GM10248 (cell line): ENCODE measurements around the gene LSP1.
"Not testable (repeated sequence)": the region's sequence is repeated elsewhere in the genome, so short reads cannot be mapped to it uniquely, and the experiment has no call there.

Experiments used
- CTCF ChIA-PET: fragments of 300-600 bp; sonication (Branson Sonifier 250); formaldehyde crosslinking; extraction: SDS; loops from one replicate; lab custom pipeline; 2021; ENCODE audit warnings: antibody characterized with exemption; lab: Yijun Ruan, JAX
- POLR2A ChIA-PET: fragments of 350-650 bp; sonication (Branson Sonifier 250); formaldehyde crosslinking; extraction: SDS; loops from one replicate; lab custom pipeline; 2020; ENCODE audit warnings: antibody characterized with exemption; lab: Yijun Ruan, JAX
- DNase-seq: peaks from one replicate; pipeline ENCODE4 v3.0.0; 2012; ENCODE audit errors: extremely low spot score
- TF ChIP-seq, protein P1 (sequence below): IDR thresholded peaks from 2 replicates; pipeline ENCODE4 v1.5.1; 2012; ENCODE audit warnings: mild to moderate bottlenecking, low read depth; ENCODE audit errors: extremely low read depth, missing control alignments, control extremely low read depth

Gene LSP1, protein sequence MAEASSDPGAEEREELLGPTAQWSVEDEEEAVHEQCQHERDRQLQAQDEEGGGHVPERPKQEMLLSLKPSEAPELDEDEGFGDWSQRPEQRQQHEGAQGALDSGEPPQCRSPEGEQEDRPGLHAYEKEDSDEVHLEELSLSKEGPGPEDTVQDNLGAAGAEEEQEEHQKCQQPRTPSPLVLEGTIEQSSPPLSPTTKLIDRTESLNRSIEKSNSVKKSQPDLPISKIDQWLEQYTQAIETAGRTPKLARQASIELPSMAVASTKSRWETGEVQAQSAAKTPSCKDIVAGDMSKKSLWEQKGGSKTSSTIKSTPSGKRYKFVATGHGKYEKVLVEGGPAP

DNA sequence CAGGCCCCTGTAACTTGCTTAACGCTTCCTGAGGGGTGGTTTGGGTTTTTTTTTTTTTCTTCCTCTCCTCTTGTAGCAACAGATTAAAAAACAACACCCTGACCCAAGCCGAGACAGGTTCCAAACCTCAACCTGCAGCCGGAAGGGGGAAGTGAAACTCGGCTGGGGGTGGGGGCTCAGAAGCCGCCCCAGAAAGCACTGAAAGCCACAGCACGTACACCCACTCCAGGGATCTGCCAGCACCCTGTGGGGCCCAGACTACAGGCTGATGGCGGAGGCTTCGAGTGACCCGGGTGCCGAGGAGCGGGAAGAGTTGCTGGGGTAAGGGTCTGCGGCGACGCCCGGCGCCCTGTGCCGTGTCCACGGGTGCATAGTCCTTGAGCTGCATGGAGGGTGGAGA lies at the start of gene LSP1:
LSP1 (plus strand) TSS at position 208 of the 400 bp plus-strand sequence; CDS start at position 269, 61 bp downstream.
- ChIA-PET POLR2A (no interaction called here), CTCF (interaction anchor here (0.8 to 3.5 kb wide), 8 partner anchors 18 to 298 kb away, joined by 3 to 13 read pairs (median 5); partner anchors contain the start of gene SYT8)
- TF ChIP-seq, protein P1, sequence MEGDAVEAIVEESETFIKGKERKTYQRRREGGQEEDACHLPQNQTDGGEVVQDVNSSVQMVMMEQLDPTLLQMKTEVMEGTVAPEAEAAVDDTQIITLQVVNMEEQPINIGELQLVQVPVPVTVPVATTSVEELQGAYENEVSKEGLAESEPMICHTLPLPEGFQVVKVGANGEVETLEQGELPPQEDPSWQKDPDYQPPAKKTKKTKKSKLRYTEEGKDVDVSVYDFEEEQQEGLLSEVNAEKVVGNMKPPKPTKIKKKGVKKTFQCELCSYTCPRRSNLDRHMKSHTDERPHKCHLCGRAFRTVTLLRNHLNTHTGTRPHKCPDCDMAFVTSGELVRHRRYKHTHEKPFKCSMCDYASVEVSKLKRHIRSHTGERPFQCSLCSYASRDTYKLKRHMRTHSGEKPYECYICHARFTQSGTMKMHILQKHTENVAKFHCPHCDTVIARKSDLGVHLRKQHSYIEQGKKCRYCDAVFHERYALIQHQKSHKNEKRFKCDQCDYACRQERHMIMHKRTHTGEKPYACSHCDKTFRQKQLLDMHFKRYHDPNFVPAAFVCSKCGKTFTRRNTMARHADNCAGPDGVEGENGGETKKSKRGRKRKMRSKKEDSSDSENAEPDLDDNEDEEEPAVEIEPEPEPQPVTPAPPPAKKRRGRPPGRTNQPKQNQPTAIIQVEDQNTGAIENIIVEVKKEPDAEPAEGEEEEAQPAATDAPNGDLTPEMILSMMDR, result no peak
- DNase-seq, result peak; percentile 93

DNA sequence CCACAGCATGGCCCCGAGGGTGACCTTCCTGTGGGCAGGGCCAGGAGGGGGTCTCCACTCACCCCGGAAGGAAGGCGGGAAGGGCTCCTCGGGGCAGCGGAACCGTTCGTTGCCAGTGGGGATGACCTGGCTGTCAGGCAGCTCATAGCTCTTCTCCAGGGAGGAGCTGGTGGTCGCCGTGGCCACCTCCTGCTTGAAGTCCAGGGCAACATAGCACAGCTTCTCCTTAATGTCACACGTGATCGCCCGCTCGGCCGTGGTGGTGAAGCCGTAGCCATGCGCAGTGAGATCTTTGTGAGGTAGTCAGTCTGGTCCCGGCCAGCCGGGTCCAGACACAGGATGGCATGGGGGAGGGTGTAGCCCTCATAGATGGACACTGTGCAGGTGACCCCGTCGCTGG lies 49.6 kb upstream of the LSP1 start:
- DNase-seq, result no peak
- CTCF ChIA-PET, result interaction anchor here (0.8 kb wide), 1 partner anchor 8 kb away, joined by 3 read pairs; no protein-coding TSS in a partner anchor
- POLR2A ChIA-PET, result no interaction called here
- TF ChIP-seq, protein P1, result no peak

DNA sequence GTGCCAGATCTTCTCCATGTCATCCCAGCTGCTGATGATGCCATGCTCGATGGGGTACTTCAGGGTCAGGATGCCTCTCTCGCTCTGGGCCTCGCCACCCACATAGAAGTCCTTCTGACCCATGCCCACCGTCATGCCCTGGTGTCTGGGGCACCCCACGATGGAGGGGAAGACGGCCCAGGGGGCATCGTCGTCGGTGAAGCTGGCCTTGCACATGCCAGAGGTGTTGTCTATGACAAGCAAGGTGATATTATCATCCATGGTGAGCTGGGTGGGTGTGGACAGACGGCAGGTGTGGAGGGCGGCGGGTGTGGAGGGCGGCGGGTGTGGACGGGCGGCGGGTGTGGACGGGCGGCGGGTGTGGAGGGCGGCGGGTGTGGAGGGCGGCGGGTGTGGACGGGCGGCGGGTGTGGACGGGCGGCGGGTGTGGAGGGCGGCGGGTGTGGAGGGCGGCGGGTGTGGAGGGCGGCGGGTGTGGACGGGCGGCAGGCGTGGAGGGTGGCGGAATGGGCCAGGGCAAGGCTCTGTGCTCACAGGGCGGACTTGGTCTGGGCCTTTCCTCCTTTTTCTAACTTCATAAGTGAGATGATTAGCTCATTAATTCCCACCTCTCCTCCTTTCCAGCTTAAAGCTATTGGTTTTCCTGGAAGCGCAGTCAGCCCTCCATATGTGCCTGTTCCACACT lies 48.9 kb upstream of the LSP1 start:
- CTCF ChIA-PET, result interaction anchor here (0.8 to 1.8 kb wide), 2 partner anchors 9 to 112 kb away, joined by 3 to 5 read pairs; no protein-coding TSS in a partner anchor
- POLR2A ChIA-PET, DNase-seq: not testable (repeated sequence)

DNA sequence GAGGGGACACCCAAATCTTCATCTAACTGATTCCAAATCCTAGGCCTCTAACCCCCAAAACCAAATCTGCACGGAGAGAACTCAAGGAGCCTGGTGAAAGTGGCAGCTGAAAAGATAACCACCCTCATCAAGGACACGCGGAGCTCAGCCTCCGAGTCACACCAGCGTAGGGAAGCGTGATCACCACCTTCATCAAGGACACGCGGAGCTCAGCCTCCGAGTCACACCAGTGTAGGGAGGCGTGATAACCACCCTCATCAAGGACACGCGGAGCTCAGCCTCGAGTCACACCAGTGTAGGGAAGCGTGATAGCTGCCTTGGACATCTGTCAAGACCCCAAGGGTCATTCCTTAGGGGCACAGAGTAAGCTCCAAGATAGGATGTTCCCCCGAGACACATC lies 47.4 kb upstream of the LSP1 start:
- DNase-seq, result no peak
- TF ChIP-seq, protein P1, result no peak
- POLR2A ChIA-PET, result no interaction called here
- CTCF ChIA-PET, result interaction anchor here (0.8 to 3.6 kb wide), 4 partner anchors 28 to 153 kb away, joined by 5 to 18 read pairs (median 6); no protein-coding TSS in a partner anchor

DNA sequence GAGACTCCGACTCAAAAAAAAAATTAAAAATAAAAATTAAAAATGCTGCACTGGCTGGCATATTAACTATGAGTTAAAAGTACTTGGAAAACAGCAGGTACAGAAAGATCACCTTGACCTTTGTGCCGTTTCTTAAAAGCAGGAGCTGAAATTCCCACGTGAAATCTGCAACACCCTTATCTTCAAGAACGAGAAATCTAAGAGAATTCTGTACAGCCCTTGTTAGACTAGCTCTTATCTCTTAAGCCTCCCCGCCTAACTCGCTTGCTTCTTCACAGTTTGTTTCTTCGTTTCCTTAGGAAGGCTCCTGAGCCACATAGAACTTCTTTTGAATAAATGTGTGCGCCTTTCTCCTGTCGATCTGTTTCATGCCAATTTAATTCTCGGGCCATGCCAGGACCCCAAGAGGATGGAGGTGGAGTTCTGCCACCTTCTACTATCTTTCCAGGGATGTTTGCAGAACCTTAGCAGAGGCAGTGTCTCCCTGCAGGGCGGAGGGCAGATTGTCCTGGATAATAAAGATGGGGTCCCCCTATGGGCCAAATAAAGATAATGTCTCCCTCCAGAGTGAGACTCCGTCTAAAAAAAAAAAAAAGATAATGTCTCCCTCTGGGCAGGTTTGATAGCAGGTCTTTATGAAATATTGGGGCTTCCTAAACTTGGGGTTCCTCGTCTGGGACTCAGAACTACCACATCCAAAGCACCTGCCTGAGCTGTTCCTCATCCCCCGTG lies 45.5 kb upstream of the LSP1 start:
- CTCF ChIA-PET, result interaction anchor here (2.8 to 3.6 kb wide), 3 partner anchors 25 to 155 kb away, joined by 7 to 18 read pairs (median 7); no protein-coding TSS in a partner anchor
- POLR2A ChIA-PET, result no interaction called here

DNA sequence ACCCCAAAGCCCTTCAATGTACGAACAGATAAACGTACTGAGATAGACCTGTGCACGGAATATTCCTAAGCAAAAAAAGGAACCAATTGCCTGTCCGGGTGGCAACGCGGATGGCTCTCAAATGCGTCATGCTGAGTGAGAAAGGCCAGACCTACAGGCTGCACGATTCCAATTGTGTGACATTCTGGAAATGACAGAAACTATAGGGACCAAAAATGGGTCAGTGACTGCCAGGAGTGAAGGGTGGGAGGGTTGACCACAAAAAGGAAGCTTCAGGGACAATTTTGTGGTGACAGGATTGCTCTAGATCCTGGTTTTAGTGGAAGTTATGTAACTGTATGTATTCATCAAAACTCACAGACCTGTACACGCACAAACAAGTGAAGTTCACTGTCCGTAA lies 42.1 kb upstream of the LSP1 start:
- no peak for DNase-seq
- TF ChIP-seq, protein P1, result no peak
- POLR2A ChIA-PET, result no interaction called here
- CTCF ChIA-PET, result interaction anchor here (0.9 to 2.7 kb wide), 2 partner anchors 118 to 340 kb away, joined by 3 to 6 read pairs; no protein-coding TSS in a partner anchor

More for the DNA sequence above, 45.5 kb upstream of the LSP1 start:
- TF ChIP-seq, protein P1, result no peak
- no peak for DNase-seq
